Loucy (cell line): ENCODE results near the gene MKLN1.

Source experiments
- H2AFZ ChIP-seq: fragments of 200-600 bp; sonication (generic); 2 replicates; pipeline ENCODE4 v1.6.0; 2016; ENCODE audit warnings: antibody characterized with exemption, mild to moderate bottlenecking, low read length, moderate library complexity
- H3F3A ChIP-seq: fragments of 200-600 bp; 2 replicates; pipeline ENCODE4 v1.6.0; 2016; ENCODE audit warnings: antibody characterized with exemption, low read depth, mild to moderate bottlenecking
- H3K27me3 ChIP-seq: fragments of 200-600 bp; sonication (generic); 2 replicates; pipeline ENCODE4 v1.6.1; 2014; ENCODE audit warnings: low read length, mild to moderate bottlenecking; ENCODE audit not compliant: insufficient read depth, poor library complexity, severe bottlenecking
- H3K36me3 ChIP-seq: fragments of 200-600 bp; sonication (generic); 2 replicates; pipeline ENCODE4 v1.6.1; 2016; ENCODE audit warnings: low read length; ENCODE audit not compliant: insufficient read depth
- H3K4me1 ChIP-seq: fragments of 200-600 bp; sonication (generic); 2 replicates; pipeline ENCODE4 v1.5.1; 2014; ENCODE audit warnings: low read length, mild to moderate bottlenecking; ENCODE audit not compliant: insufficient read depth, poor library complexity, severe bottlenecking
- H3K4me2 ChIP-seq: fragments of 200-600 bp; sonication (generic); 2 replicates; pipeline ENCODE4 v1.6.0; 2014; ENCODE audit warnings: antibody characterized with exemption, low read length, low read depth, mild to moderate bottlenecking; ENCODE audit not compliant: poor library complexity, severe bottlenecking
- H3K4me3 ChIP-seq: fragments of 200-600 bp; sonication (generic); 2 replicates; pipeline ENCODE4 v1.5.1; 2014; ENCODE audit warnings: low read length, mild to moderate bottlenecking, mixed read lengths; ENCODE audit not compliant: poor library complexity, severe bottlenecking
- H3K79me2 ChIP-seq: fragments of 200-600 bp; sonication (generic); 2 replicates; pipeline ENCODE4 v1.6.1; 2014; ENCODE audit warnings: low read length; ENCODE audit not compliant: insufficient read depth
- H3K9ac ChIP-seq: fragments of 200-600 bp; sonication (generic); 2 replicates; pipeline ENCODE4 v1.6.0; 2014; ENCODE audit warnings: mild to moderate bottlenecking, low read depth, low read length, moderate library complexity; ENCODE audit not compliant: poor library complexity, severe bottlenecking
- H3K9me2 ChIP-seq: fragments of 200-600 bp; sonication (generic); replicated peaks from 2 replicates; pipeline ENCODE4 v1.6.1; 2016; ENCODE audit warnings: low read depth, low read length, mixed read lengths
- H3K9me3 ChIP-seq: fragments of 200-600 bp; sonication (generic); 2 replicates; pipeline ENCODE4 v1.6.1; 2014; ENCODE audit warnings: mild to moderate bottlenecking, antibody characterized with exemption, low read length, low read depth; ENCODE audit not compliant: insufficient read depth
- H4K20me1 ChIP-seq: fragments of 200-600 bp; sonication (generic); 2 replicates; pipeline ENCODE4 v1.6.0; 2014; ENCODE audit warnings: antibody characterized with exemption, low read length, mild to moderate bottlenecking; ENCODE audit not compliant: insufficient read depth, poor library complexity, severe bottlenecking
- CTCF ChIP-seq: fragments of 200-600 bp; sonication (generic); conservative IDR thresholded peaks from 2 replicates; pipeline ENCODE4 v1.5.1; 2014; ENCODE audit warnings: mild to moderate bottlenecking, antibody characterized with exemption, low read length
- EZH2phosphoT487 ChIP-seq: fragments of 200-600 bp; IDR thresholded peaks from 2 replicates; pipeline ENCODE4 v1.6.1; 2018; ENCODE audit warnings: antibody characterized with exemption, mild to moderate bottlenecking, moderate library complexity, borderline replicate concordance

The MKLN1 gene

GRCh38 chr7:131546126-131546525 lies 218.4 kb downstream of the MKLN1 start:
- Histone ChIP-seq H3K9me2 (no peaks in the 10 kb centered on the region), H3K4me1 (peaks cover 10% of the 10 kb centered on the region), H4K20me1 (no peaks in the 10 kb centered on the region), H3K9ac (no peak overlapping the region), H3K4me3 (no peak overlapping the region), H3K9me3 (no peaks in the 10 kb centered on the region), H2AFZ (no peak overlapping the region), H3F3A (no peaks in the 10 kb centered on the region), H3K4me2 (no peak overlapping the region), H3K36me3 (no peaks in the 10 kb centered on the region), H3K27me3 (no peaks in the 10 kb centered on the region), H3K79me2 (no peaks in the 10 kb centered on the region)
- TF ChIP-seq CTCF (no peak), EZH2phosphoT487 (no peak)
